ENCODE results near the gene SORBS2. TPM values are rescaled to one million over a fixed set of nuclear protein-coding genes. Genes with fewer than 3 reads are reported as not detected.
A peak's percentile ranks its signal among the peaks of the same experiment; 100 is the strongest.

The SORBS2 gene
- total RNA-seq, 1 experiment from 2014 or later = 8.4 TPM

GRCh38 chr4:185809121-185809520 lies 2.9 kb downstream of the SORBS2 start:
- H3K4me1 ChIP-seq (ENCODE audit: control insufficient read depth, insufficient read depth, low read length) = no peaks in the 10 kb centered on the region; the same call in 1 of the 2 replicates
- ChIA-PET CTCF (no interaction called here), POLR2A (interaction anchor here (0.6 kb wide), 1 partner anchor 34 kb away, joined by 3 read pairs; no protein-coding TSS in a partner anchor)
- peak overlapping the region; percentile 34; the same call in 1 of the 2 replicates for H3K27ac ChIP-seq (ENCODE audit: low read length)
- DNase-seq (ENCODE audit: low read depth, low spot score) = no peak
- intact Hi-C loops (cut with micrococcal nuclease; ENCODE audit: unreplicated experiment) = no loop called here
- H3K9me3 ChIP-seq (ENCODE audit: control insufficient read depth, insufficient read depth, low read depth, low read length) = no peaks in the 10 kb centered on the region
- ATAC-seq = no peak
- H3K4me3 ChIP-seq (ENCODE audit: low read depth in 2 of 2, low read length in 2 of 2) = no peak overlapping the region
- H3K36me3 ChIP-seq (ENCODE audit: control insufficient read depth, insufficient read depth, low read length) = no peaks in the 10 kb centered on the region
- H3K27me3 ChIP-seq (ENCODE audit: control insufficient read depth, insufficient read depth, low read length) = no peaks in the 10 kb centered on the region
- no TSS peak for BruUV-seq (replicated peaks)
- in situ Hi-C loops (cut with HindIII; ENCODE audit: low pct_unique_long_range_greater_than_20kb, low sequenced_read_pairs) = no loop called here
- TF ChIP-seq TCF7L2 (IDR thresholded peaks at IDR 0.05; ENCODE audit: low read depth, low read length) (no peak), CTCF (IDR thresholded peaks at IDR 0.05) (no peak), REST (IDR thresholded peaks at IDR 0.05; ENCODE audit: insufficient read depth in 1 of 2, low read depth in 2 of 2, low read length in 1 of 2) (no peak), POLR2AphosphoS5 (IDR thresholded peaks at IDR 0.05; ENCODE audit: low read depth, low read length) (no peak), SIN3A (IDR thresholded peaks at IDR 0.05; ENCODE audit: borderline replicate concordance, insufficient read depth, low read depth, low read length) (no peak)

- TF ChIP-seq CTCF (IDR thresholded peaks at IDR 0.05) = no peak
- TF ChIP-seq SIN3A (IDR thresholded peaks at IDR 0.05; ENCODE audit: borderline replicate concordance, insufficient read depth, low read depth, low read length) = no peak
- TF ChIP-seq REST (IDR thresholded peaks at IDR 0.05; ENCODE audit: insufficient read depth in 1 of 2, low read depth in 2 of 2, low read length in 1 of 2) = no peak
- no peak for TF ChIP-seq TCF7L2 (IDR thresholded peaks at IDR 0.05; ENCODE audit: low read depth, low read length)
- no peak for TF ChIP-seq POLR2AphosphoS5 (IDR thresholded peaks at IDR 0.05; ENCODE audit: low read depth, low read length)
- no TSS peak for BruUV-seq (replicated peaks)
- Histone ChIP-seq H3K4me1 (ENCODE audit: control insufficient read depth, insufficient read depth, low read length) (no peaks in the 10 kb centered on the region), H3K27ac (ENCODE audit: low read length) (no peak overlapping the region), H3K36me3 (ENCODE audit: control insufficient read depth, insufficient read depth, low read length) (no peaks in the 10 kb centered on the region), H3K4me3 (ENCODE audit: low read depth in 2 of 2, low read length in 2 of 2) (no peak overlapping the region), H3K9me3 (ENCODE audit: control insufficient read depth, insufficient read depth, low read depth, low read length) (no peaks in the 10 kb centered on the region), H3K27me3 (ENCODE audit: control insufficient read depth, insufficient read depth, low read length) (no peaks in the 10 kb centered on the region)
- intact Hi-C loops (cut with micrococcal nuclease; ENCODE audit: unreplicated experiment) (no loop called here), in situ Hi-C loops (cut with HindIII; ENCODE audit: low pct_unique_long_range_greater_than_20kb, low sequenced_read_pairs) (no loop called here)
- POLR2A ChIA-PET = no interaction called here
- DNase-seq (ENCODE audit: low read depth, low spot score) (no peak), ATAC-seq (no peak)
- CTCF ChIA-PET = no interaction called here
Observed at GRCh38 chr4:185805979-185806378, 6.0 kb downstream of the SORBS2 start.
